Fibroblast of lung (primary cell): ENCODE results near the gene HIBCH. TPM values are rescaled to one million over a fixed set of nuclear protein-coding genes. Genes with fewer than 3 reads are reported as not detected.
"Not testable (repeated sequence)": the region's sequence is repeated elsewhere in the genome, so short reads cannot be mapped to it uniquely, and the experiment has no call there.

Experiments used
- DNase-seq, 2 donors: peaks; one replicate each; pipeline versions ENCODE4 v3.0.0 to v3.0.0-alpha.2; 2010; ENCODE audit warnings: low read depth in 2 of 2
- H2AFZ ChIP-seq: 2 replicates; pipeline ENCODE4 v1.5.1; 2012; ENCODE audit warnings: low read length, control low read depth, inconsistent platforms
- H3K27ac ChIP-seq: 2 replicates; pipeline ENCODE4 v1.5.1; 2011; ENCODE audit warnings: low read length, control low read depth; ENCODE audit not compliant: insufficient read depth
- H3K27me3 ChIP-seq: 2 replicates; pipeline ENCODE4 v1.5.1; 2011; ENCODE audit warnings: mild to moderate bottlenecking, low read length; ENCODE audit not compliant: control insufficient read depth, insufficient read depth
- H3K36me3 ChIP-seq: 2 replicates; pipeline ENCODE4 v1.5.1; 2011; ENCODE audit warnings: low read length; ENCODE audit not compliant: control insufficient read depth, insufficient read depth
- H3K4me1 ChIP-seq: 2 replicates; pipeline ENCODE4 v1.5.1; 2011; ENCODE audit warnings: low read length; ENCODE audit not compliant: control insufficient read depth, insufficient read depth; ENCODE audit errors: extremely low read depth
- H3K4me2 ChIP-seq: 2 replicates; pipeline ENCODE4 v1.5.1; 2011; ENCODE audit warnings: low read length, control low read depth; ENCODE audit not compliant: insufficient read depth; ENCODE audit errors: extremely low read depth
- H3K4me3 ChIP-seq, 4 experiments: fragments of 200-600 bp in 1 of 4; sonication (generic) in 1 of 4; replicated peaks in 1 of 4; 2 replicates each; pipeline ENCODE4 v1.5.1; 2011 to 2016; ENCODE audit warnings: low read length in 4 of 4, low read depth in 3 of 4, mild to moderate bottlenecking in 3 of 4, control low read depth in 2 of 4, inconsistent platforms in 1 of 4, mixed read lengths in 1 of 4; ENCODE audit not compliant: insufficient read depth in 1 of 4; ENCODE audit errors: control extremely low read depth in 1 of 4
- H3K79me2 ChIP-seq: 2 replicates; pipeline ENCODE4 v1.5.1; 2012; ENCODE audit warnings: mild to moderate bottlenecking, low read length, inconsistent platforms; ENCODE audit not compliant: control insufficient read depth, insufficient read depth
- H3K9ac ChIP-seq: 2 replicates; pipeline ENCODE4 v1.5.1; 2011; ENCODE audit warnings: mild to moderate bottlenecking, low read length, control low read depth; ENCODE audit not compliant: insufficient read depth
- H3K9me3 ChIP-seq: 2 replicates; pipeline ENCODE4 v1.5.1; 2012; ENCODE audit warnings: low read depth, low read length; ENCODE audit not compliant: control insufficient read depth, insufficient read depth
- H4K20me1 ChIP-seq: 2 replicates; pipeline ENCODE4 v1.5.1; 2011; ENCODE audit warnings: low read length; ENCODE audit not compliant: control insufficient read depth, insufficient read depth; ENCODE audit errors: extremely low read depth
- EZH2 ChIP-seq: IDR thresholded peaks from 2 replicates; pipeline ENCODE4 v1.5.1; 2012; ENCODE audit warnings: low read length, control low read depth, mild to moderate bottlenecking; ENCODE audit errors: missing control alignments
- polyA plus RNA-seq, 2 donors: library from polyadenylated mRNA; depleted of rRNA in 1 of 2; stranded (reverse) in 1 of 2; unstranded in 1 of 2; fragments of >200 nt; gene quantifications; 2 replicates each; pipeline ENCODE4 v1.2.1, GENCODE V29; 2011 to 2012; ENCODE audit warnings: missing spikeins in 1 of 2
- total RNA-seq: library from RNA; depleted of rRNA; stranded (reverse); fragments of >200 nt; gene quantifications from 2 replicates; pipeline ENCODE4 v1.2.1, GENCODE V29; 2014
- TF ChIP-seq, protein P1 (sequence below), 2 donors: IDR thresholded peaks in 1 of 2; conservative IDR thresholded peaks in 1 of 2; 1 replicate in 1 of 2; 2 replicates in 1 of 2; pipeline ENCODE4 v1.5.1; 2011 to 2012; ENCODE audit warnings: low read length in 2 of 2, control low read depth in 1 of 2, inconsistent platforms in 1 of 2, low read depth in 1 of 2, mild to moderate bottlenecking in 1 of 2

The HIBCH gene
- total and polyA plus RNA-seq, 2 donors (not counting 1 experiment from before 2014, with no cell fraction given): 14.9 to 19.2 TPM

DNA sequence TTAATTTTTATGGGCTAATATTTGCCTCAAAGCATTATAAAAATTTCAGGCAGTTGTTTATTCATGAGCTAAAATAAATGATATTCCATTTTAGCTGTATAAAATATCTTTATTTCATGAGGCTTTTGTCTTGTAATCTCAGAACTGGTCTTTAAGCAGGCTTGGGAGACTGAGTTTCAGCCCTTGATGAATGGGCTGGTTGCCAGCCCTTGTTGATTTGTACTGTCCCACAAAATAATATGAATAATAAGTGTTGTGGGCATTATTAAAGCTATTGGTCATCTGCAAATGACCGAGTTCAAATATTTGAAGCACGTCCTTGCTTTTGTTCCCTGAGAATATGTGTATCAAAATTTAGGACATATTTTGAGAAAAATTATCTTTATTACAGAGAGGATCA lies 41.9 kb upstream of the HIBCH start:
- no peak for TF ChIP-seq EZH2
- TF ChIP-seq, protein P1, sequence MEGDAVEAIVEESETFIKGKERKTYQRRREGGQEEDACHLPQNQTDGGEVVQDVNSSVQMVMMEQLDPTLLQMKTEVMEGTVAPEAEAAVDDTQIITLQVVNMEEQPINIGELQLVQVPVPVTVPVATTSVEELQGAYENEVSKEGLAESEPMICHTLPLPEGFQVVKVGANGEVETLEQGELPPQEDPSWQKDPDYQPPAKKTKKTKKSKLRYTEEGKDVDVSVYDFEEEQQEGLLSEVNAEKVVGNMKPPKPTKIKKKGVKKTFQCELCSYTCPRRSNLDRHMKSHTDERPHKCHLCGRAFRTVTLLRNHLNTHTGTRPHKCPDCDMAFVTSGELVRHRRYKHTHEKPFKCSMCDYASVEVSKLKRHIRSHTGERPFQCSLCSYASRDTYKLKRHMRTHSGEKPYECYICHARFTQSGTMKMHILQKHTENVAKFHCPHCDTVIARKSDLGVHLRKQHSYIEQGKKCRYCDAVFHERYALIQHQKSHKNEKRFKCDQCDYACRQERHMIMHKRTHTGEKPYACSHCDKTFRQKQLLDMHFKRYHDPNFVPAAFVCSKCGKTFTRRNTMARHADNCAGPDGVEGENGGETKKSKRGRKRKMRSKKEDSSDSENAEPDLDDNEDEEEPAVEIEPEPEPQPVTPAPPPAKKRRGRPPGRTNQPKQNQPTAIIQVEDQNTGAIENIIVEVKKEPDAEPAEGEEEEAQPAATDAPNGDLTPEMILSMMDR (conservative IDR thresholded peaks at IDR 0.05 in 1 of 2, IDR thresholded peaks at IDR 0.05 in 1 of 2; ENCODE audit: low read depth in 1 of 2, low read length in 2 of 2): no peak
- Histone ChIP-seq H3K9me3 (no peaks in the 10 kb centered on the region), H3K79me2 (peaks cover 2% of the 10 kb centered on the region), H3K4me3 (no peak overlapping the region), H3K4me1 (peaks cover 3% of the 10 kb centered on the region), H4K20me1 (no peaks in the 10 kb centered on the region), H3K27me3 (no peaks in the 10 kb centered on the region), H3K36me3 (no peaks in the 10 kb centered on the region), H3K9ac (no peak overlapping the region), H3K4me2 (no peak overlapping the region), H3K27ac (no peak overlapping the region), H2AFZ (no peak overlapping the region)
- DNase-seq: no peak

DNA sequence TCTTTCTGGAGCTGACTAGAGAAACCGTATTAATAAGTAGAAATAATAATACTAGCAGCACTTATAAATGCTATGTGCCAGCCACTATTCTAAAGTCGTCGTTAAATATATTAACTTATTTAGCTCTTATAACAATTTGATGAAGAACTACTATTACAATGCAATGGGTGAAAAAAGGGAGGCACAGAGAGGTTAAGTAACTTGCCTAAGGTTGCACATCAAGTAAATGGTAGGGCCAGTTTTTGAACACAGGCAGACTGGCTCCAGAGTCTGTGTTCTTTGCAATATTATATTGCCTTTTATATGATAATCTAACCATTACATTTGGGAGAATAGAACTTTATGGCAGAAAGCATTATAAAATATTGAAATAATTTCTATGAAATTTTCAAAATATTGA lies 41.3 kb upstream of the HIBCH start:
- DNase-seq: no peak
- Histone ChIP-seq H3K27ac (no peak overlapping the region), H3K9me3 (no peaks in the 10 kb centered on the region), H3K79me2 (peaks cover 2% of the 10 kb centered on the region), H3K4me2 (no peak overlapping the region), H2AFZ (no peak overlapping the region), H3K36me3 (no peaks in the 10 kb centered on the region), H3K27me3 (no peaks in the 10 kb centered on the region), H3K9ac (no peak overlapping the region), H3K4me3 (no peak overlapping the region), H3K4me1 (peaks cover 3% of the 10 kb centered on the region), H4K20me1 (no peaks in the 10 kb centered on the region)
- no peak for TF ChIP-seq EZH2
- TF ChIP-seq, protein P1 (conservative IDR thresholded peaks at IDR 0.05 in 1 of 2, IDR thresholded peaks at IDR 0.05 in 1 of 2; ENCODE audit: low read depth in 1 of 2, low read length in 2 of 2): no peak

DNA sequence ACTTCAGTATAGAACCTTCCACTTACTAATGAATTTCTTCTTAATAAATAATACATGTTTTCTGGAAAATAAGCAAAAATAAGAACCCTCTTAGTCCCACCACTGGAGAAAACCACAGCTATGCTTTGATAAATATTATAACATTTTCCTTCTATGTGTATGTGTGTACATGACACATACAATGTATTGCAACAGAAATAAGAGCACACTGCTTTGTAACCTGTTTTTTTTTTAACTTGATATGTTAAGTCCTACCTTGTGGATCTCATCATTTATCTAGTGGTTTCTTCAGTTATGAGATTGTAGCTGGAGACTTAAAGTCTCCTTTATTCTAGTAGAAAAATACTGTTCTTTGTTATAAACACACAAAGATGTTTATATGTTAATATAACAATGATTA lies 40.9 kb upstream of the HIBCH start:
- TF ChIP-seq, protein P1 (conservative IDR thresholded peaks at IDR 0.05 in 1 of 2, IDR thresholded peaks at IDR 0.05 in 1 of 2; ENCODE audit: low read depth in 1 of 2, low read length in 2 of 2): no peak
- no peak for TF ChIP-seq EZH2
- DNase-seq: no peak
- Histone ChIP-seq H3K9me3 (no peaks in the 10 kb centered on the region), H3K4me3 (no peak overlapping the region), H4K20me1 (no peaks in the 10 kb centered on the region), H3K27ac (no peak overlapping the region), H3K4me1 (peaks cover 3% of the 10 kb centered on the region), H3K79me2 (peaks cover 2% of the 10 kb centered on the region), H3K9ac (no peak overlapping the region), H3K4me2 (no peak overlapping the region), H3K36me3 (no peaks in the 10 kb centered on the region), H2AFZ (no peak overlapping the region), H3K27me3 (no peaks in the 10 kb centered on the region)

DNA sequence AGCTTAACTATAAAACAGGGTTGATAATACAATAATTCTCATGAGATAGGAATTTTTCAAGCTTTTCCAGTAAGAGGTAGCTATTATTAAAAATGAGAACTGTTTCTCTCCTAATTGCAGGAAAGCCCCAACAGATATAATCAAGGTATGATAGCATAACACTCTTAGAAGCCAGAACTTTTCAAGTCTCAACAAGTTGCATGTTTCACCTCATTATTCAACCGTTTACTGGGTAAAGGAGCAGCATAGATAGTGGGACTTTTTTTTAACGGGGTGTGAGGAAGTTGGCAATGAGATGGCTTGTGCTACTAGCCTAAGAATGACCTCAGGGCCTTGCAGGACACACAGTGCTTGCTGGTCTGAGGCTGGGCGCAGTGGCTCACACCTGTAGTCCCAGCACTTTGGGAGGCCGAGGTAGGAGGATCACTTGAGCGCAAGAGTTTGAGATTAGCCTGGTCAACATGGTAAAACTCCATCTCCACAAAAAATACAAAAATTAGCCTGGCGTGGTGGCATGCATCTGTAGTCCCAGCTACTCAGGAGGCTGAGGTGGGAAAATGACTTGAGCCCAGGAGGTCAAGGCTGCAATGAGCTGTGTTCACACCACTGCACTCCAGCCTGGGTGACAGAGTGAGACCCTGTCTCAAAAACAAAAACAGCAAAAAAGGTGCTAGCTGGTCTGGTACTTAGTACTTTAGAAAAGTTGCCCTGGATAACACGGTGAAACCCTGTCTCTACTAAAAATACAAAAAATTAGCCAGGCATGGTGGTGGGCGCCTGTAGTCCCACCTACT lies 39.2 kb upstream of the HIBCH start:
- not testable (repeated sequence) for H3K79me2 ChIP-seq, H3K4me3 ChIP-seq, H3K9ac ChIP-seq, H3K27me3 ChIP-seq, H3K27ac ChIP-seq, H2AFZ ChIP-seq, H3K4me1 ChIP-seq, H3K4me2 ChIP-seq, H3K9me3 ChIP-seq, DNase-seq, H4K20me1 ChIP-seq, H3K36me3 ChIP-seq
